Measurements from ENCODE around the gene COG5.
"Not testable (repeated sequence)": the region's sequence is repeated elsewhere in the genome, so short reads cannot be mapped to it uniquely, and the experiment has no call there.

COG5 gene

DNA sequence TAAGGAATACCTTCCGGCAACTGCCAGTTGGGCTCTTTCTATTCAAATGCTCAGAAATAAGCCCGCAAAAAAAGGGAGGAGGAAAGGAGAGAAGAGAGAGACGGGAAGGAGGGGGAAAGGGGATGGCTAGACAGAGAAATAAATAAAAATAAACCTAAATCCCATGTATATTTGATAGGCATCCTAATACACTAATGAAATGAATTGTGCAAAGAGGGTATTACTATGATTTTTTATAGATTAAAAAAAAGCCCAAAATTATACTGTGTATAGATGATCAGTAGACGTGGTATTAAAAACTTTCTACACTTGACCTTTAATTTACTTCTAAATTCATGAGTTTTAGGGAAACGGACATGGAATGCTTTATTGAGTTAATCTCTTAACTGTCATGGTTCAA is 305.0 kb downstream of the COG5 start:
- no peak for DNase-seq

DNA sequence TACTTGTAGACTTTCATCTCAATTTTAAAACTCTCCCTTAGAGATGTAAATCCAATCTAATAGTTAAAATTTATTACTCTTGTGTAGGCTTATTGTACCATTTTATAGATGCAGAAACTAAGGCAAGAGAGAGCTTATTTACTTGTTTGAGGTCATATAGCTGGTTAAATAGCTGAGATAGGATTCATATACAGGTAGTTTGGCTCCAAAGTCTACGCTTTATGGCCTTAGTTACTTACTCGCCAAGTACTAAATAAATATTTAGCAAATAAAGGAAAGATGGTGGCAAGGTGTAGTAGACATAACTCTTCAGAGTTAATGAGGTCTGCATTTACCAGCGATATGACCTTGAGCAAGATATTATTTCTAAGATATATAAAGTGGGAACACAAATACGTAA is 308.1 kb downstream of the COG5 start:
- no peak for DNase-seq

DNA sequence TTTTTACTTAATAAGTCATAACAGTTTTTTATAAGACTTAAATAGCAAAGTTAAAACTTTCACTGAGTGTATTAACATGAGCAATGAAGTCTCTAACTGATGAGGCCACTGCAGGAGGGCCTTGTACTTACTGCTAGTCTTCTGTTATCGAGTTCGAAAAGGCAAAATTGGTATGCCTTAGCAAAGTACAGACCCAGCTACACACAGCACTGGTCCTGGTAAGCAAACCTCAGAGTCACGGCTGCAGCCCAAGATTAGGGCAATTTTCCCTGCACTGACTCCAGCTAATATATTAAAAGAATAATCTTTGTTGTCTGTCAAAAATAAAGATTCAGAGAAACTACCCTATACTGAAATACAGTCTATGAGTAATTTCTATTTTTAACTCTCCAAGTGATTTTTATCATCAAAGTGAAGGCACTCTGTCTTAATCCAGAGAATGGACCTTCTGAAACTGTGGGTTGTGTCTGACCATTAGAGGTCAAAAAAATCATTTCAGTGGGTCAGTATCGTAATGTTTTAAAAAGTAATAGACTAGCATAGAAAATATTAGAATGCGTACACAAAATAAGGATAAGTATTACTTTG is 309.2 kb downstream of the COG5 start:
- DNase-seq, result no peak

DNA sequence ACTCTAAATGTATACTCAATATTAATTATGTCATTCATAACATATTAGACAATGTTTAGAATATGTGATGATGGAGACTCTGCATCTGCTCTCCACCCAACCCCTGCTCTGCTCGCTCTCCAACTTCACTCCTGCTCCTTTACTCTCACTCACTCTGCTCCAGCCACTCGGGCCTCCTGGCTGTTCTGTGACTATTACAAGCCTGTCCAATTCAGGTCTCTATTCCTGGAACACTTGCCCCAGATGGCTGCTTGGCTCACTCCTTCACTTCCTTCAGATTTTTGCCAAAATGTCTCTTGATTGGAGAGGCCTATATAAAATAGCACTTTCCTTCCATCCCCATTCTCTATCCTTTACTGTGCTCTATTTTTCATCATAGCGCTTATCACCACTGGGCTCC is 310.1 kb downstream of the COG5 start:
- no peak for DNase-seq

DNA sequence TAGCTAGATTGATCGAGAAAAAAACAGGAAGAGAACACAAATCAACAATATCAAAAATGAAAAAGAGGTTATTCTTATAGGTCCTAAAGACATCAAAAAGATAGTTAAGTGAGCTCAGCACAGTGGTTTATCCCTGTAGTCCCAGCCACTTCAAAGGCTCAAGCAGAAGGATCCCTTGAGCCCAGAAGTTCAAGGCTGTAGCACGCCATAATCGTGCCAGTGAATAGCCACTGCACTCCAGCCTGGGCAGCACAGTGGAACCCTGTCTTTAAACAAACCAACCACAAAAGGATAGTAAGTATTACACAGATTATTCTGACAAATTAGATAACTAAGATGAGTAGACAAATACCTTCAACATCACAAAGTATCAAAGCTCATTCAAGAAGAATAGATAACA is 311.8 kb downstream of the COG5 start:
- DNase-seq, result no peak

DNA sequence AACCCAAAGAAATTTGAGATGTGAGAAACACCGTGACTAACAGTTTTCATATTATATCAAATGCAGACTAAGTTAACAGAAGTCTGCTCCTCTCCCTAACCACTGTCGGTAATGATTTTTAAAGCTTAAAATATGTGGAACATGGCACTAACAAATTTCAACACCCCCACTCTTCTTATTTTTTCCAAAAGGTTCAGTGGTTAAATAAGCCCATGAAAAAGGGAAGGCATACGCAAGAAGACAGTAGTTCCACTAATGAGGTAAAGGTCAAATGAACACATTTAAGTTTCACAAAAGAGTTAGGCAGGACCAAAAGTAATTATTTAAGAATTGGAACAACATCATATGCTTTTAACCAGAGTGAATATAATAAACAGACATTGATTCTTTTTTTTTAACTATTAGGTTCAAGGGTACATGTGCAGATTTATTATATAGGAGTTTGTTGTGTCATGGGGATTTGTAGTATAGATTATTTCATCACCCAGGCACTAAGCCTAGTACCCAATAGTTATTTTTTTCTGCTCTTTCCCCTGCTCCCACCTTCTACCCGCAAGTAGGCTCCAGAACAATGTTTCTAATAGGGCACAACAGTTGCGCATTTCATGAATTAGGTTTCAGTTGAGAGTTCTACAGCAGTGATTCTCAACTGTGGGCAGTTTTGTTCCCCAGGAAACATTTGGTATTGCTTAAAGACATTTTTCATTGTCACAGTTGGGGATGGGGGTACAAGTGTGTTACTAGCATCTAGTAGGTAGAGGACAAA is 315.0 kb downstream of the COG5 start:
- DNase-seq, result no peak

DNA sequence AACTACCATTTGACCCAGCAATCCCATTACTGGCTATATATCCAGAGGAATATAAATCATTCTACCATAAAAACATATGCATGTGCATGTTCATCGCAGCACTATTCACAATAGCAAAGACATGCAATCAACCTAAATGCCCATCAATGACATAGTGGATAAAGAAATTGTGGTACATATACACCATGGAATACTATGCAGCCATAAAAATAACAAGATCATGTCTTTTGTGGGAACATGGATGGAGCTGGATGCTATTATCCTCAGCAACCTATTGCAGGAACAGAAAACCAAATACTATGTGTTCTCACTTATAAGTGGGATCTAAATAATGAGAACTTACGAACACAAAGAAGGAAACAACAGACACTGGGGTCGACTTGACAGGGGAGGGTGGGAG is 316.9 kb downstream of the COG5 start:
- not testable (repeated sequence) for DNase-seq

DNA sequence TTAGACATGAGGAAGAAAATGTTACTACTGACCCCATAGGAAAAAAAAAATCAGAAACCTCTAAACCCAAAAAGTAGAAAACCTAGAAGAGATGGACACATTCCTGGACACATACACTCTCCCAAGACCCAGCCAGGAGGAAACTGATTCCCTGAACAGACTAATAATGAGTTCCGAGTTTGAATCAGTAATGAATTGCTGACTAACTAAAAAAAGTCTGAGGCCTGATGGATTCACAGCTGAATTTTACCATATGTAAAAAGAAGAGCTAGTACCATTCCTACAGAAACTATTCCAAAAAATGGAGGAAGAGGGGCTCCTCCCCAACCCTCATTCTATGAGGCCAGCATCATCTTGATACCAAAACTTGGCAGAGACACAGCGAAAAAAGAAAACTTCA is 319.1 kb downstream of the COG5 start:
- DNase-seq, result no peak

DNA sequence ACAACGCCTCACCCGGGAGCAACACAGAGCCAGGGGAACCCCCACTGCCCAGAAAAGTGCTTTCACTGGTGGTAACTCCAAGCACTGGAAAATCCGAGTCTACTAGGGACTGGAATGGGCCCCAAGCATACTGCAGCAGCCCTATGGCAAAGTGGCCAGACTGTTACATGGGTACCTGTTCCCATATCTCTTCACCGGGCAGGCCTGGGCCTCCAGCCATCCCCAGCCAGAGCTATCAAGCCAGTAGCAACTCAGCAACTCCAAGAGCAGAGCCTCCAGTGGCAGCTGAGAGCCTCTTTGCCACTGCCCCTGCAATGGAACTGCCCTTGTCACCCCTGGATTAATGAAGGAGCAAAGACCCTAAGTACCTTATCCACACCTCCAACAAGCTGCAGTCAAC is 321.5 kb downstream of the COG5 start:
- no peak for DNase-seq

DNA sequence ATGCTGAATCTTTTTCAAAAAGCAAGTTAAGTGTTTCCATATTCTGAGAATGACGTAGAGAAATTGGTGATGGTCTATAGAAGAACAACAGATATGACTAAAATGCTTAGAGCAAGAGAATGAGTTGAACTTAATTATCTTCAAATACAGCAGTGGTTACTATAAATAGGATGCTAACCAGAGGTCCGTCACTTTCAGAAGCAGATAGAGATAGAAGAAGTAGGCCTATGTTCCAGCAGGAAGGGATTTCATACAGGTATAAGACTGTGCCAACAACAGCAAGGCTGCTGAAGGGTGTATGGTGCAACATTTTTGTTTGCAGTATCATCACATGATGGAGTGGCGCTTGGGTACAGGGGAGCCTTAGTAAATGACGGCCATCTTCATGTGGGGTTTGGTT is 326.3 kb downstream of the COG5 start:
- DNase-seq, result no peak

DNA sequence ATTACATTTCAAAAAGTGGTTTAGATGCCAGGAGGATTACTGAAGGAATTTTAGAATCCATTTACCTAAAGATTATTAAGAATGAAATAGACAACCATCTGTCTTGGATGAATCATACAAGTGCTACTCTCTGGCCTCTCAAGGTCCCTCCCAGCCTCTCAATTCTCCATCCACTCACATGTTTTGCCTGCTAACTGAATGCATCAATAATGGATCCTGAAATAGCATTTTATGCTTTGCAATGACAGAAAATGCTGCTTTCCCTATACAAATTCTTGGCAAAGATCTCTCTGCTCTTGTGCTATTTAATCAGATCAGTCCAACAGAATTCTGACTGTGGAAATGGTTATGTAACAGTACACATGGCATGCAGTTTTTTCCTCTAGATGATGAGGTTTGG is 326.9 kb downstream of the COG5 start:
- no peak for DNase-seq

DNA sequence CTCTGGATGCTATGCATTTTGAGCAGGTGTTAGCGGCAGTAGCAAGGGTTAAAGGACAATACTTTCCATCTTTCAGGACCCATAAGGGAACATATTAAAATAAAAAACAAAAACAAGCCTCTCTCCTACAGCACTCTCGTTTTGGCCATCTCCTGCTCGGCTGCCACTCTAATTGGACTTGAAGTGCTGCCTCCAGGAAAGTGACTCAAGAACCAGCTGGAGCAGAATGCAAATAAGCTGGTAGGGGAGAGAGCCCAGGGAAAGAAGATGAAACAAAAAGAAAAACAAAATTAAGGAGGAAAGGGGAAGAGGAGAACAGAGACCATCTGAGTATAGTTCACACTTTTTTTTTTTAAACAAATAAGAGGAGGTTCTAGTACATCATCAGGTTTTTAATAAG is 329.3 kb downstream of the COG5 start:
- no peak for DNase-seq

DNA sequence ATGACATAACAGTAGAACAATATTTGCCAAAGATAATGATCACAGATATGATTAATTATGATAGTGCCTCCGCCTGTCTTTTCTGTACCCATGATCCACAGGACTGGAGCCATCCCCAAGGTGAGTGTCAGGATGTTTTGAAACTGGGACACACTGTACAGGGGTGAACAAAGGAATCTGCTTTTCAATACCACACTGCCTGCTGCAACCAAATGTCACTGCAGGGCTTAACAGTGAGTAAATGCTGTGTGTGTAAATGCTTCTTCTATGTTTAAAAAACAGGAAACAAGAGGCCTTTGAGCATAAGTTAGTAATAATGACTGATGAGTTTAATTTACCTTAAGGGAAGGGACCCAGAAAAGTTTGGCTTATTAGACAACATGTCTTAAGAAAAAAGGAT is 329.7 kb downstream of the COG5 start:
- DNase-seq, result no peak

DNA sequence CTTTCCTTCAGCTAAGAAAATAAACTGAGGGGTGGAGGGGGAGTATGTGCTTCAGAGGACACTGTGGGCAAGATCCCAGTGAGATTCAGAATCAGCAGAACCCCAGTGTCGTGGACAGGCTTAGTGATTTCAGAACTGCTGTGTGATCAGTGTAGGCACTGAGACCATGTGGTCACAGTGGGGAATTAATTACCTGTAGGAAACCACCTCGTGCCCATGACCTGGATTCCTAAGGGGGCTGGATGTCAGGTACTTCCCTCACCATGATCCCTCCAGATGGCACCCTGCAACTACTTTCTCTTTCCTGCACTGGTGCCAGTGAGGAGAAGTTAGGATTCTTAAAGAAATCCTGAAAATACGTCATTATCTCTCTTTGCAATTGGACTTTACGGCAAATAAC is 330.5 kb downstream of the COG5 start:
- no peak for DNase-seq

DNA sequence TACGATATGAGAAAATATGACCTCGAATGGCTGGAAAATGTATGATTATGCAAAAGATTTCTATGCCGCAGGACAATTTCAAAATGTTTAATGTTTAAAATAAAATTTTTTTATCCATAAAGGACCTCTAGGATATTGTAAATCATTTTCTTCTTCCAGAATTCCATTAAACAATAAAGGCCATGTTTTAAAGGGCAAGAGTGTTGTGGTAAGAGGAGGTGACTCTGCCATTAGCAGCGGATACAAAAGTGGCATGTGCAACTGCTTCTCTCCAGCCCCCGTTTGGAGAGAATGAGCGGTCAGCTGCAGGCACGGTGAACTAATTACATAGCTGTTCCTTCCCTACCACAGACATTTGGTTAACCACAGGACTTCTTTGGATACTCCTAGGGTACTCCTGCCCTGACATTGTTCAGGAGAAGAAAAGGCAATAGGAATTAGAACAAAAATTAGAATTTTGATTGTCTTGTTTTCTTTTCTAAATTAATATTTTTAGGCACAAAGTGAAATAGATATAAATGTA is 331.1 kb downstream of the COG5 start:
- no peak for DNase-seq

DNA sequence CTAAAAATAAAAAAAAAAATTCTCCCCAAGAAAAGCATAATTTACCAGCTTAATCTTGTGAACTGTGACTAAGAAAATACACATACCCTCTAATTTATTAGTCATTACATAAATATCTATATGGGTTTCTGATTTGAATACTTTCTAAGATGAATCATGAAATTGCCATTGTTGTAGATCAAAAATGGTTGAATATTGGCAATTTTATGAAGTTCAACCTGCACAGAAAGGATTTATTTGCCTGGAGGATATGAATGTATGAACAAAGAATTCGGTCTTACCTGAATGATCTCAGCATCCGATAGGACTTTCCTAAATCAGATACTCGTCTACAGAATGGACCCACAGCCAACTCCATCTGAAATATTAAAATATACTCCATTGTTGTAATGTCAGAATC is 333.4 kb downstream of the COG5 start:
- DNase-seq, result no peak

DNA sequence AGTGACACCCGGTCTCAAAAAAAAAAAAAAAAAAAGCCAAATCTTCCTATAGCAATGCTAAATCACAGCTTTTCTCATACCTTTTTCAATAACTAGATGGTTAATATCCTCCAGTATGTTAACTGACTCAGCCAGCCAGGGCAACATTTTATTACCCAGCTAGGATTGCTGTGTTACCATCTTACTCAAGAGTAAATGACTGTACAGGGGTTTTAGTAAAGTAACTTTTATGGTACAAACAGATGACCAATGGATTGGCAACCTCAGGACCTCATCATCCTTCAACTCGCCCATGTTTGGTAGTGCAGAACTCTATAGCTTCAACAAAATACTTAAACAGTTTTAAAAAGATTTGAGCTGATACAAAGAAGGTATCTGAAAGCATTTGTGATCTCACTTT is 335.4 kb downstream of the COG5 start:
- DNase-seq, result no peak

DNA sequence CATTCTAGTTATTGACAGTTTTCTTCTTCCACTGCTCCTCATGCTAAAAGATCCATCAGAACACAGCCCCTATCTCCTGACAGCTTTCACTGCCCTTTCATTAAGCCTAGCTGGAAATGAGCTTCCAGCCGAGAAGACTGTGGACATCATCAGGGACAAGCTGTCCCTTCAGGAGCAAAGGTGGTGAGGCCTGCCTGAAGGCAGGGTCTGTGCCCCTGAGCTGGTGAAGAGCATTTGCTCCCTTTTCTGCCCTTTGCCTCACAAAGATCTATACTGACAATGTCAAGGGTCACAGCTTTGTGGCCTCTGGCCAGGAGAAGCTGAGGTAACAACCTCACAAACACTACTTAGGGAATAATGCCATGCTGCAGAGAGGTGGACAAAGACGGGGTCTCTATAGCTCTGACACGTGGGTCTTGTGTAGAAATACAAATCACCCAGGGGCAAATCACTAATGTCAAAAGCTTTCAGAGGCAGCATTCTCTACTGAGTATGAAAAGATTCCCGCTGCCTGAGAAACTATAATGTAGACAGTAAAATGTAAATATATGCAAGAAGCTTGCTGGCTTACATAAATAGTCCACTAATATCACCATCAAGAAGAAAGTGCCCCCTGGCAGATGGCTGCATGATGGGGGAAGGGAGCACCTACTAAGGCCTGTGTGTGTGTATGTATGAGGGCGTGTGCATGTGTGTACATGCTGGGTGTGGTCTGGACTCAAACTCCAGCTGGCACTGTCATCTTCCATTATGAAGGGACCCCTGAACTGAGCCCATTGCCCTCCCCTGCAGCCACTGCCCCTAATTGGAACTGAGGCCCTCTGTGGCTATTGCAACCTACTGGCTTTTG is 339.1 kb downstream of the COG5 start:
- no peak for DNase-seq

DNA sequence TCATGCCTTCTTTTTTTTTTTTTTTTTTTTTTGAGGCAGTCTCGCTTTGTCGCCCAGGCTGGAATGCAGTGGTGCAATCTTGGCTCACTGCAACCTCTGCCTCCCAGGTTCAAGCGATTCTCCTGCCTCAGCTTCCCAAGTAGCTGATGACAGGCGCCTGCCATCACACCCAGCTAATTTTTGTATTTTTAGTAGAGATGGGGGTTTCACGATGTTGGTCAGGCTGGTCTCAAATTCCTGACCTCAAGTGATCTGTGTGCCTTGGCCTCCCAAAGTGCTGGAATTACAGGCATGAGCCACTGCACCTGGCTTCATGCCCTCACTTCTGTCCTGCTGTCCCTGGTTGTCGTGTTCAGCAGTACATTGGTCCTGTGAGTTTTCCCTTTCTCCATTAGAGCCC is 342.9 kb downstream of the COG5 start:
- not testable (repeated sequence) for DNase-seq

DNA sequence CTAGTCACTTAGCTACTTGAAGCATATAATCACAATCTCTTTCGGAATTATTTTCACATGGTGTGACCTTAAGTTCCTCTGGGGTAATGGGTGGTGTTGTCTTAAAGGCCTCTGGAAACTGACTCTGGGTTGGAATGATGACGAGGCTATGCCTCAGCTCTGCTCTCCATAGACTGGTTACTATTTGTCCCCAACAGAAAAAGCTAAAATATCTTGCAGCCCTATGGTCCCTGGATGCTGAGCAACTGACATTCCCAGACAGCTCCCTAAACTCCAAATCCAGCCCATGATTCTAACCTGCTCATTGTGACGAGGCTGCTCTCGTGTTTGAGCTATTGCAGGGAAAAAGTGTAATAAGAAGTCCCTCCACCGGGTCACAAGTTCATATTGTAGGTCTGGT is 343.4 kb downstream of the COG5 start:
- no peak for DNase-seq

DNA sequence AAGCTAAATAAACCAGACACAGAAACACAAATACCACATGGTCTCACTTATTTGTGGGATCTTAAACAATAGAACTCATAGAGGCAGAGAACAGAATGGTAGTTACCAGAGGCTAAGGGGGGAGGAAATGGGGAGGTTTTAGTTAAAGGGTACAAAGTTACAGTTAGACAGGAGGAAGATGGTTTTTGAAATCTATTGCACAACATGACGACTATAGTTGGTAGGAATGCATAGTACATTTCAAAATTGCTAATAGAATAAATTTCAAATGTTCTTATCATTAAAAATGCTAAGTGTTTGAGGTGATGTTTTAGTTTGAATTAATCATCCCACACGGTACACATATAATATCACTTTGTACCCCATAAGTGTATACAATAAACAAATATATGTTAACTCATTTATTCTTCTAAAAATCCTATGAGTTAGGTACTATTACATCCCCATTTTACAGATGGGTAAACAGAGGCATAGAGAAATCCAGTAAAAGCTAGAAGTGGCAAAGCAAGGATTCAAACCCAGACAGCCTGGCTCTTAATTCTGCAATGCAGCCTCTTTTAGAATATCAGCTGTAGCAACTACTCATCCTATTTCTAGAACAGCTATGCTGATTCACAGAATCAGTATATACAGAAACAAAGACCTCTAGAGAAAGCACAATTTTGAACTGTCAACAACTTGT is 344.0 kb downstream of the COG5 start:
- no peak for DNase-seq

DNA sequence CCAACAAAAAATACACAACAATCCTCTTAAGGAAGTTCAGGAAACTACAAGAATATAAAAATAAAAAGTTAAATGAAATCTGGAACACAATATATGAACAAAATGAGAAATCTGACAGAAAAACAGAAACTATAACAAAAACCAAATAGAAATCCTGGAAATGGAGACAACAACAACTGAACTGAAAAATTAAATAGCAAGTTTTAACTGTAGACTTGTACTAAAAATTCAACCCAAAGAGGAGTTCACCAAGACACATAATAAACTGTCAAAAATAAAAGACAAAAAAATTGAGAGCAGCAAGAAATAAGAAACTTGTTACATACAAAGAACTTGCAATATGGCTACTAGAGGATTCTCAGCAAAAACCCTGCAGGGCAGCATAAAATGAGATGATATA is 349.8 kb downstream of the COG5 start:
- no peak for DNase-seq

DNA sequence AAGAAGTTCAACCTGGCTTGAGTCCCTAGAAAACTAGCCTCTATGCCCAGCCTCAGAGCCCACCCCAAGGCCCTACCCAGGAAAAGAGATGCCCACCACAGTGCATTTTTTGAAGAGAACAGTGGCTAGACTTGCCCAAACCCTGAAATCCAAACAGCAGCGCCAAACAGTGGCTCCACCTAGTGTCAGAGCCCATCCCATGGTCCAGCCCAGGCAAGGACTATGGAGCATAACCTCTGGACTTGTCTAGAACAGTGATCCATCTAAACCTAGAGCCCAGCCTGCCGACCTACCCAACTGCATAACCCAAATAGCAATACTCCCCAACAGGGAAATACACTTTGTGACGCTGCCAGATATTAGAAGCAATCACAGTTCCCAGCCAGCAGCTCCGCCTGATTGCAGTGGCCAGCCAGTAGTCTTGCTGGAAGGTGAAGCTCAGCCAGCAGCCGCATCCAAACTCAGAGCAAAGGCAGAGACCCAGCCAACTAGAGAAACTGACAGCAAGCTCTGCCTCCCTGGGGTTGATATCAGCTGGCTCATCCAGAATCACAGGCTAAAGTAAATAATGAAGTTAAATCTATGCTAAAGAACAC is 350.4 kb downstream of the COG5 start:
- DNase-seq, result no peak
